K562 (cell line): Measurements from ENCODE around the gene NUP50.

Experiments
- EZH2 ChIP-seq: IDR thresholded peaks from 2 replicates; pipeline ENCODE4 v1.6.1; 2012; ENCODE audit warnings: low read depth, mild to moderate bottlenecking, inconsistent platforms, low read length, borderline replicate concordance
- GABPB1 ChIP-seq: sonication (generic); formaldehyde crosslinking; IDR thresholded peaks from 2 replicates; pipeline ENCODE4 v1.8.0; 2022; ENCODE audit warnings: mild to moderate bottlenecking, missing genetic modification reagents
- LEF1 ChIP-seq: fragments of 450-650 bp; IDR thresholded peaks from 2 replicates; pipeline ENCODE4 v1.6.1; 2016; ENCODE audit warnings: mild to moderate bottlenecking
- OTX1 ChIP-seq: fragments of 450-650 bp; formaldehyde crosslinking; IDR thresholded peaks from 2 replicates; pipeline ENCODE4 v1.4.0; 2022; ENCODE audit warnings: mild to moderate bottlenecking
- PTTG1 ChIP-seq: fragments of 450-650 bp; IDR thresholded peaks from 2 replicates; pipeline ENCODE4 v1.6.1; 2016; ENCODE audit warnings: low read depth, mild to moderate bottlenecking, missing genetic modification characterization, missing compliant biosample characterization
- SIN3A ChIP-seq, 2 experiments: fragments of 150-350 bp in 1 of 2; IDR thresholded peaks; 2 replicates each; pipeline ENCODE4 v1.6.1; 2011 to 2016; ENCODE audit warnings: borderline replicate concordance in 2 of 2, low read depth in 2 of 2, low read length in 2 of 2, mild to moderate bottlenecking in 2 of 2, moderate library complexity in 2 of 2; ENCODE audit not compliant: control insufficient read depth in 1 of 2
- SMAD1 ChIP-seq: fragments of 150-350 bp; IDR thresholded peaks from 2 replicates; pipeline ENCODE4 v1.6.1; 2014; ENCODE audit warnings: low read length, low read depth; ENCODE audit not compliant: partially characterized antibody
- ZBTB1 ChIP-seq: sonication (generic); formaldehyde crosslinking; IDR thresholded peaks from 2 replicates; pipeline ENCODE4 v1.8.1; 2023; ENCODE audit warnings: missing genetic modification reagents, low read depth, mild to moderate bottlenecking, borderline replicate concordance
- ZBTB7A ChIP-seq: IDR thresholded peaks from 2 replicates; pipeline ENCODE4 v1.6.1; 2011; ENCODE audit warnings: low read depth, mild to moderate bottlenecking, low read length, moderate library complexity, borderline replicate concordance; ENCODE audit not compliant: control insufficient read depth
- ZKSCAN1 ChIP-seq: fragments of 150-350 bp; IDR thresholded peaks from 2 replicates; pipeline ENCODE4 v1.6.1; 2016; ENCODE audit warnings: low read depth, low read length
- ZKSCAN8 ChIP-seq: fragments of 200-800 bp; sonication (Bioruptor generic); IDR thresholded peaks from 2 replicates; pipeline ENCODE4 v1.6.1; 2016; ENCODE audit warnings: missing genetic modification characterization, missing compliant biosample characterization
- TF ChIP-seq, protein P1 (sequence below), 3 experiments: IDR thresholded peaks in 2 of 3; conservative IDR thresholded peaks in 1 of 3; 2 replicates each; pipeline ENCODE4 v1.5.1; 2011 to 2012; ENCODE audit warnings: low read length in 3 of 3, mild to moderate bottlenecking in 3 of 3, control low read depth in 2 of 3, improper control_type of control experiment in 1 of 3, inconsistent platforms in 1 of 3, low read depth in 1 of 3, mixed read lengths in 1 of 3, moderate library complexity in 1 of 3; ENCODE audit not compliant: insufficient read depth in 2 of 3
- TF ChIP-seq, protein P2 (sequence below): sonication (generic); formaldehyde crosslinking; IDR thresholded peaks from 2 replicates; pipeline ENCODE4 v1.8.1; 2022; ENCODE audit warnings: missing genetic modification reagents
- TF ChIP-seq, protein P3 (sequence below): sonication (generic); formaldehyde crosslinking; IDR thresholded peaks from 2 replicates; pipeline ENCODE4 v1.8.1; 2022; ENCODE audit warnings: missing genetic modification reagents

DNA sequence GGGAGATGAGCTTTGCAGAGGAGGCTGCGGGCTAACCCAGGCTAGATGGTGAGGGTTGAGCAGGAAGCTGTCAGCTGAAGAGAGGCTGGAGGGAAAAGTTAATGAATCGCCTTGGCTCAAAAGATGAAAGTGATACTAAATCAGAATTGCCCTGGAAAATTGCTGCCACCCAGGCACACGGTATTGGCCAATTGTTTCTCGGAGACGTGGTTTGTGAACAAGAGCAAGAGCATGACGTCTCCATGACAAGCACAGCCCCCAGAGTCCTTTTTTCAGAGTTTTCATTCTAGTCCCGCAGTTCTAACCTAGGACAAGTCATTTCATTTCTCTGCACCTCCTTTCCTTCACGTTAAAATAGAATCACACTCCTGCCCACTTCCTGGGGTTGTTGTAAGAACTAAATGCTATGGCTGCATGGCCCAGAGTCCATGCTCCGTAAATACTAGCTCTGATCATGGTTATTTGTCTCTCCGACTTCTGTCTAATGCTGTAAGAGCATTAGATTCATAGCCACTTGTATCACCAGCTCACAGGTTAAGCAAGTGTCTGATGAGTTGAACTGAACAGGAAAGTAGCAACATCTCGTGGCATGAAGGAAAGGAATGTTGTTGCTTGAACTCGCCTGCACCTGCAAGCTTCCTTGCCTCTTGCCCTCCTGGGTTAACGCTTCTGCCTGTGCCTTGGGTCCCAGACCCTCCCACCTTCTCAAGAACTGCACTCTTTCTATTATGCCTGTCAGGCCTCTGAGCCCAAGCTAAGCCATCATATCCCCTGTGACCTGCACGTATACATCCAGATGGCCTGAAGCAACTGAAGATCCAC lies 33.8 kb upstream of the NUP50 start:
- TF ChIP-seq SMAD1 (no peak), LEF1 (no peak), GABPB1 (no peak), OTX1 (CRISPR knock-in tag) (no peak), SIN3A (IDR thresholded peaks at IDR 0.05; ENCODE audit: borderline replicate concordance in 2 of 2, control insufficient read depth in 1 of 2, low read depth in 2 of 2, low read length in 2 of 2) (no peak), ZBTB7A (no peak), ZKSCAN8 (CRISPR knock-in tag) (no peak), ZBTB1 (no peak), EZH2 (no peak), ZKSCAN1 (no peak), PTTG1 (tag) (no peak)
- TF ChIP-seq, protein P1, sequence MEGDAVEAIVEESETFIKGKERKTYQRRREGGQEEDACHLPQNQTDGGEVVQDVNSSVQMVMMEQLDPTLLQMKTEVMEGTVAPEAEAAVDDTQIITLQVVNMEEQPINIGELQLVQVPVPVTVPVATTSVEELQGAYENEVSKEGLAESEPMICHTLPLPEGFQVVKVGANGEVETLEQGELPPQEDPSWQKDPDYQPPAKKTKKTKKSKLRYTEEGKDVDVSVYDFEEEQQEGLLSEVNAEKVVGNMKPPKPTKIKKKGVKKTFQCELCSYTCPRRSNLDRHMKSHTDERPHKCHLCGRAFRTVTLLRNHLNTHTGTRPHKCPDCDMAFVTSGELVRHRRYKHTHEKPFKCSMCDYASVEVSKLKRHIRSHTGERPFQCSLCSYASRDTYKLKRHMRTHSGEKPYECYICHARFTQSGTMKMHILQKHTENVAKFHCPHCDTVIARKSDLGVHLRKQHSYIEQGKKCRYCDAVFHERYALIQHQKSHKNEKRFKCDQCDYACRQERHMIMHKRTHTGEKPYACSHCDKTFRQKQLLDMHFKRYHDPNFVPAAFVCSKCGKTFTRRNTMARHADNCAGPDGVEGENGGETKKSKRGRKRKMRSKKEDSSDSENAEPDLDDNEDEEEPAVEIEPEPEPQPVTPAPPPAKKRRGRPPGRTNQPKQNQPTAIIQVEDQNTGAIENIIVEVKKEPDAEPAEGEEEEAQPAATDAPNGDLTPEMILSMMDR (IDR thresholded peaks at IDR 0.05 in 2 of 3, conservative IDR thresholded peaks at IDR 0.05 in 1 of 3; ENCODE audit: insufficient read depth in 2 of 3, low read depth in 1 of 3, low read length in 3 of 3), result no peak
- TF ChIP-seq, protein P2, sequence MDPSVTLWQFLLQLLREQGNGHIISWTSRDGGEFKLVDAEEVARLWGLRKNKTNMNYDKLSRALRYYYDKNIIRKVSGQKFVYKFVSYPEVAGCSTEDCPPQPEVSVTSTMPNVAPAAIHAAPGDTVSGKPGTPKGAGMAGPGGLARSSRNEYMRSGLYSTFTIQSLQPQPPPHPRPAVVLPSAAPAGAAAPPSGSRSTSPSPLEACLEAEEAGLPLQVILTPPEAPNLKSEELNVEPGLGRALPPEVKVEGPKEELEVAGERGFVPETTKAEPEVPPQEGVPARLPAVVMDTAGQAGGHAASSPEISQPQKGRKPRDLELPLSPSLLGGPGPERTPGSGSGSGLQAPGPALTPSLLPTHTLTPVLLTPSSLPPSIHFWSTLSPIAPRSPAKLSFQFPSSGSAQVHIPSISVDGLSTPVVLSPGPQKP (CRISPR knock-in tag), result no peak
- TF ChIP-seq, protein P3, sequence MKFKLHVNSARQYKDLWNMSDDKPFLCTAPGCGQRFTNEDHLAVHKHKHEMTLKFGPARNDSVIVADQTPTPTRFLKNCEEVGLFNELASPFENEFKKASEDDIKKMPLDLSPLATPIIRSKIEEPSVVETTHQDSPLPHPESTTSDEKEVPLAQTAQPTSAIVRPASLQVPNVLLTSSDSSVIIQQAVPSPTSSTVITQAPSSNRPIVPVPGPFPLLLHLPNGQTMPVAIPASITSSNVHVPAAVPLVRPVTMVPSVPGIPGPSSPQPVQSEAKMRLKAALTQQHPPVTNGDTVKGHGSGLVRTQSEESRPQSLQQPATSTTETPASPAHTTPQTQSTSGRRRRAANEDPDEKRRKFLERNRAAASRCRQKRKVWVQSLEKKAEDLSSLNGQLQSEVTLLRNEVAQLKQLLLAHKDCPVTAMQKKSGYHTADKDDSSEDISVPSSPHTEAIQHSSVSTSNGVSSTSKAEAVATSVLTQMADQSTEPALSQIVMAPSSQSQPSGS, result no peak
